HepG2 (cell line): ENCODE data around the gene PTX4. TPM values are rescaled to one million over a fixed set of nuclear protein-coding genes. Genes with fewer than 3 reads are reported as not detected.

Experiments used
- ATF2 ChIP-seq: sonication (generic); formaldehyde crosslinking; IDR thresholded peaks from 2 replicates; pipeline ENCODE4 v1.4.0; 2020; ENCODE audit warnings: missing genetic modification reagents
- HMG20A ChIP-seq: IDR thresholded peaks from 2 replicates; pipeline ENCODE4 v1.6.1; 2016; ENCODE audit warnings: borderline replicate concordance
- HMGXB4 ChIP-seq, 2 experiments: sonication (generic) in 1 of 2; formaldehyde crosslinking in 1 of 2; IDR thresholded peaks; 2 replicates each; pipeline versions ENCODE4 v1.4.0 to v1.6.1; 2018 to 2020; ENCODE audit warnings: missing genetic modification reagents in 2 of 2, borderline replicate concordance in 1 of 2, low read depth in 1 of 2, mild to moderate bottlenecking in 1 of 2, missing biosample characterization in 1 of 2
- IKZF5 ChIP-seq: IDR thresholded peaks from 2 replicates; pipeline ENCODE4 v1.6.1; 2018; ENCODE audit warnings: missing genetic modification reagents, mild to moderate bottlenecking, missing compliant biosample characterization
- NFE2L2 ChIP-seq: fragments of 150-350 bp; IDR thresholded peaks from 2 replicates; pipeline ENCODE4 v1.6.1; 2014; ENCODE audit warnings: low read length
- ZKSCAN8 ChIP-seq: IDR thresholded peaks from 2 replicates; pipeline ENCODE4 v1.6.1; 2016; ENCODE audit warnings: borderline replicate concordance, missing genetic modification reagents, missing compliant biosample characterization
- ZNF775 ChIP-seq: sonication (generic); formaldehyde crosslinking; IDR thresholded peaks from 2 replicates; pipeline ENCODE4 v1.4.0; 2020; ENCODE audit warnings: missing genetic modification reagents, mild to moderate bottlenecking, moderate library complexity, borderline replicate concordance
- polyA plus RNA-seq, 8 experiments: library from polyadenylated mRNA; depleted of rRNA in 3 of 8; stranded (reverse) in 7 of 8; unstranded in 1 of 8; fragments of >200 nt; fragmentation: Illumina TruSeq in 4 of 8; extraction: Trizol in 4 of 8; gene quantifications; 2 replicates each; pipeline versions ENCODE4 v1.2.1 to v1.2.3, GENCODE V29; 2011 to 2016; ENCODE audit warnings: low read depth in 4 of 8, missing spikeins in 1 of 8, mixed read lengths in 1 of 8; ENCODE audit not compliant: insufficient read depth in 1 of 8
- total RNA-seq, 5 experiments: library from RNA; depleted of rRNA; stranded (reverse); fragments of >200 nt; fragmentation: Illumina TruSeq; extraction: Trizol; gene quantifications; 2 replicates each; pipeline ENCODE4 v1.2.3, GENCODE V29; 2016; ENCODE audit warnings: low read depth in 1 of 5
- TF ChIP-seq, protein P1 (sequence below): sonication (generic); formaldehyde crosslinking; IDR thresholded peaks from 2 replicates; pipeline ENCODE4 v1.4.0; 2020; ENCODE audit warnings: missing genetic modification reagents; ENCODE audit errors: not compliant biosample characterization
- TF ChIP-seq, protein P2 (sequence below): sonication (generic); formaldehyde crosslinking; IDR thresholded peaks from 2 replicates; pipeline ENCODE4 v1.4.0; 2020; ENCODE audit warnings: missing genetic modification reagents, borderline replicate concordance

PTX4 gene
- total and polyA plus RNA-seq, 2 of the 13 experiments (the other 11 are each of a cell fraction or from before 2014, with no cell fraction given) = 0.04 TPM; not detected in 1

DNA sequence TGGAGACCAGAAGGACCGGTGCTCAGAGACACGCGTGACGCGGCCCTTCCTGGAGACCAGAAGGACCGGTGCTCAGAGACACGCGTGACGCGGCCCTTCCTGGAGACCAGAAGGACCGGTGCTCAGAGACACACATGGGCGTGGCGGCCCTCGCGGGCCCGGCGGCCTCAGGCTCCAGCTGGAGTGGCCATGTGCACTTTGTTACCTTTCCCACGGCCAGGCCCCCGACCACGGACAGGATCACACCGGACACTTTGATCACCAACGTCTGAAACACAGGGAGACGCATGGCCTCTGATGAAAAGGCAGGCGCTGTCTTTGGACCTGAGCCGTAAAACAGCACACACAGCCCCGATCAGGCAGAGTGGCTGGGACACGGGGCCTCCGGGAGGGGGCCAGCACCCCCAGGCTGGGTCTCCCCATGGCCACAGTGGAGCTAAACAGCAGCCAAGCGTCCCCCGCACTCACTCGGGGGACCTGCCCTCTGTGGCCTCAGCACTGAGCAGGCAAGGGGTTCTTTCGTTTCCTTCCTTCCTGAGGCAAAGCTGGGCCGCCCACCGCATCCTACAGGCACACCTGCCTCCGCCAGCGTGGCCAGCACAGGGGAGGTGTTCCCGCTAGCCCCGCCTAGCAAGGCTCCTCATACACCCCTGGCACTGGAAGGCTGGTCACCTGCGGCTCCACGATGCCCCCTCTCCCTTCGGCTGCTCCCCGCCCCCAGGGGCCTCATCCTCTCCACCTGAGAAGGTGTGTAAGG is 31.1 kb downstream of the PTX4 start (continued):
- no peak for TF ChIP-seq HMGXB4 (CRISPR knock-in tag; IDR thresholded peaks at IDR 0.05; ENCODE audit: borderline replicate concordance in 1 of 2, low read depth in 1 of 2)
- TF ChIP-seq ZNF775 (CRISPR knock-in tag) = no peak
- no peak for TF ChIP-seq HMG20A (CRISPR knock-in tag)
- TF ChIP-seq, protein P1, sequence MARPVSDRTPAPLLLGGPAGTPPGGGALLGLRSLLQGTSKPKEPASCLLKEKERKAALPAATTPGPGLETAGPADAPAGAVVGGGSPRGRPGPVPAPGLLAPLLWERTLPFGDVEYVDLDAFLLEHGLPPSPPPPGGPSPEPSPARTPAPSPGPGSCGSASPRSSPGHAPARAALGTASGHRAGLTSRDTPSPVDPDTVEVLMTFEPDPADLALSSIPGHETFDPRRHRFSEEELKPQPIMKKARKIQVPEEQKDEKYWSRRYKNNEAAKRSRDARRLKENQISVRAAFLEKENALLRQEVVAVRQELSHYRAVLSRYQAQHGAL (CRISPR knock-in tag) = no peak
- TF ChIP-seq ATF2 (CRISPR knock-in tag) = no peak
- no peak for TF ChIP-seq ZKSCAN8 (CRISPR knock-in tag)
- no peak for TF ChIP-seq NFE2L2
- TF ChIP-seq IKZF5 = no peak
- TF ChIP-seq, protein P2, sequence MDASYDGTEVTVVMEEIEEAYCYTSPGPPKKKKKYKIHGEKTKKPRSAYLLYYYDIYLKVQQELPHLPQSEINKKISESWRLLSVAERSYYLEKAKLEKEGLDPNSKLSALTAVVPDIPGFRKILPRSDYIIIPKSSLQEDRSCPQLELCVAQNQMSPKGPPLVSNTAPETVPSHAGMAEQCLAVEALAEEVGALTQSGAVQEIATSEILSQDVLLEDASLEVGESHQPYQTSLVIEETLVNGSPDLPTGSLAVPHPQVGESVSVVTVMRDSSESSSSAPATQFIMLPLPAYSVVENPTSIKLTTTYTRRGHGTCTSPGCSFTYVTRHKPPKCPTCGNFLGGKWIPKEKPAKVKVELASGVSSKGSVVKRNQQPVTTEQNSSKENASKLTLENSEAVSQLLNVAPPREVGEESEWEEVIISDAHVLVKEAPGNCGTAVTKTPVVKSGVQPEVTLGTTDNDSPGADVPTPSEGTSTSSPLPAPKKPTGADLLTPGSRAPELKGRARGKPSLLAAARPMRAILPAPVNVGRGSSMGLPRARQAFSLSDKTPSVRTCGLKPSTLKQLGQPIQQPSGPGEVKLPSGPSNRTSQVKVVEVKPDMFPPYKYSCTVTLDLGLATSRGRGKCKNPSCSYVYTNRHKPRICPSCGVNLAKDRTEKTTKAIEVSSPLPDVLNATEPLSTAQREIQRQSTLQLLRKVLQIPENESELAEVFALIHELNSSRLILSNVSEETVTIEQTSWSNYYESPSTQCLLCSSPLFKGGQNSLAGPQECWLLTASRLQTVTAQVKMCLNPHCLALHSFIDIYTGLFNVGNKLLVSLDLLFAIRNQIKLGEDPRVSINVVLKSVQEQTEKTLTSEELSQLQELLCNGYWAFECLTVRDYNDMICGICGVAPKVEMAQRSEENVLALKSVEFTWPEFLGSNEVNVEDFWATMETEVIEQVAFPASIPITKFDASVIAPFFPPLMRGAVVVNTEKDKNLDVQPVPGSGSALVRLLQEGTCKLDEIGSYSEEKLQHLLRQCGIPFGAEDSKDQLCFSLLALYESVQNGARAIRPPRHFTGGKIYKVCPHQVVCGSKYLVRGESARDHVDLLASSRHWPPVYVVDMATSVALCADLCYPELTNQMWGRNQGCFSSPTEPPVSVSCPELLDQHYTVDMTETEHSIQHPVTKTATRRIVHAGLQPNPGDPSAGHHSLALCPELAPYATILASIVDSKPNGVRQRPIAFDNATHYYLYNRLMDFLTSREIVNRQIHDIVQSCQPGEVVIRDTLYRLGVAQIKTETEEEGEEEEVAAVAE (CRISPR knock-in tag) = no peak
